DND-41 (cell line): ENCODE results near the gene HIVEP2.
A peak's percentile ranks its signal among the peaks of the same experiment; 100 is the strongest.

Experiments used
- ATAC-seq: fragments of 200-7000 bp; cut with Tn5 transposase; 3 replicates; pipeline ENCODE4 v1.9.1; 2021; ENCODE audit warnings: low read depth; ENCODE audit not compliant: insufficient read depth
- DNase-seq: peaks from one replicate; pipeline ENCODE4 v3.0.0-alpha.2; 2020
- H2AFZ ChIP-seq: 2 replicates; pipeline ENCODE4 v1.6.0; 2012; ENCODE audit warnings: low read depth, low read length
- H3K27ac ChIP-seq: 2 replicates; pipeline ENCODE4 v1.5.1; 2012; ENCODE audit warnings: low read length, inconsistent platforms
- H3K27me3 ChIP-seq: fragments of 200-600 bp; sonication (generic); 2 replicates; pipeline ENCODE4 v1.6.0; 2012; ENCODE audit warnings: low read length, mild to moderate bottlenecking, inconsistent platforms; ENCODE audit not compliant: insufficient read depth, poor library complexity
- H3K36me3 ChIP-seq: 2 replicates; pipeline ENCODE4 v1.5.1; 2012; ENCODE audit warnings: low read length, inconsistent platforms; ENCODE audit not compliant: insufficient read depth
- H3K4me1 ChIP-seq: 2 replicates; pipeline ENCODE4 v1.5.1; 2012; ENCODE audit warnings: mild to moderate bottlenecking, low read length; ENCODE audit not compliant: insufficient read depth
- H3K4me2 ChIP-seq: 2 replicates; pipeline ENCODE4 v1.6.0; 2012; ENCODE audit warnings: mild to moderate bottlenecking, moderate library complexity, low read length, inconsistent platforms; ENCODE audit not compliant: insufficient read depth
- H3K4me3 ChIP-seq, 2 experiments: fragments of 200-600 bp in 1 of 2; shearing (Covaris generic) in 1 of 2; 2 replicates each; pipeline ENCODE4 v1.5.1; 2012 to 2016; ENCODE audit warnings: inconsistent platforms in 2 of 2, low read length in 2 of 2, mild to moderate bottlenecking in 2 of 2, low read depth in 1 of 2, moderate library complexity in 1 of 2
- H3K79me2 ChIP-seq: 2 replicates; pipeline ENCODE4 v1.6.0; 2012; ENCODE audit warnings: low read length, inconsistent platforms; ENCODE audit not compliant: insufficient read depth
- H3K9ac ChIP-seq: 2 replicates; pipeline ENCODE4 v1.6.0; 2012; ENCODE audit warnings: low read depth, mild to moderate bottlenecking, inconsistent platforms, low read length, moderate library complexity
- H3K9me3 ChIP-seq: 2 replicates; pipeline ENCODE4 v1.5.1; 2012; ENCODE audit warnings: low read length, moderate library complexity, mild to moderate bottlenecking, inconsistent platforms; ENCODE audit not compliant: insufficient read depth, severe bottlenecking
- H4K20me1 ChIP-seq: 2 replicates; pipeline ENCODE4 v1.6.0; 2012; ENCODE audit warnings: low read length; ENCODE audit not compliant: insufficient read depth
- EZH2 ChIP-seq: IDR thresholded peaks from 3 replicates; pipeline ENCODE4 v1.6.1; 2012; ENCODE audit warnings: borderline replicate concordance, low read depth, mild to moderate bottlenecking, moderate library complexity, low read length, inconsistent platforms; ENCODE audit not compliant: severe bottlenecking
- TF ChIP-seq, protein P1 (sequence below): IDR thresholded peaks from 2 replicates; pipeline ENCODE4 v1.5.1; 2012; ENCODE audit warnings: borderline replicate concordance, low read length, moderate library complexity, mild to moderate bottlenecking; ENCODE audit not compliant: poor library complexity, severe bottlenecking; ENCODE audit errors: extremely low read depth

Gene HIVEP2

GRCh38 chr6:142725024-142725770 lies 219.8 kb downstream of the HIVEP2 start:
- Histone ChIP-seq H3K9ac (no peak overlapping the region), H3K36me3 (no peaks in the 10 kb centered on the region), H3K27me3 (no peaks in the 10 kb centered on the region), H2AFZ (no peak overlapping the region), H4K20me1 (no peaks in the 10 kb centered on the region), H3K4me3 (no peak overlapping the region), H3K9me3 (no peaks in the 10 kb centered on the region), H3K4me2 (no peak overlapping the region), H3K79me2 (no peaks in the 10 kb centered on the region), H3K27ac (no peak overlapping the region), H3K4me1 (no peaks in the 10 kb centered on the region)
- DNase-seq (no peak), ATAC-seq (peak; percentile 64)
- TF ChIP-seq, protein P1, sequence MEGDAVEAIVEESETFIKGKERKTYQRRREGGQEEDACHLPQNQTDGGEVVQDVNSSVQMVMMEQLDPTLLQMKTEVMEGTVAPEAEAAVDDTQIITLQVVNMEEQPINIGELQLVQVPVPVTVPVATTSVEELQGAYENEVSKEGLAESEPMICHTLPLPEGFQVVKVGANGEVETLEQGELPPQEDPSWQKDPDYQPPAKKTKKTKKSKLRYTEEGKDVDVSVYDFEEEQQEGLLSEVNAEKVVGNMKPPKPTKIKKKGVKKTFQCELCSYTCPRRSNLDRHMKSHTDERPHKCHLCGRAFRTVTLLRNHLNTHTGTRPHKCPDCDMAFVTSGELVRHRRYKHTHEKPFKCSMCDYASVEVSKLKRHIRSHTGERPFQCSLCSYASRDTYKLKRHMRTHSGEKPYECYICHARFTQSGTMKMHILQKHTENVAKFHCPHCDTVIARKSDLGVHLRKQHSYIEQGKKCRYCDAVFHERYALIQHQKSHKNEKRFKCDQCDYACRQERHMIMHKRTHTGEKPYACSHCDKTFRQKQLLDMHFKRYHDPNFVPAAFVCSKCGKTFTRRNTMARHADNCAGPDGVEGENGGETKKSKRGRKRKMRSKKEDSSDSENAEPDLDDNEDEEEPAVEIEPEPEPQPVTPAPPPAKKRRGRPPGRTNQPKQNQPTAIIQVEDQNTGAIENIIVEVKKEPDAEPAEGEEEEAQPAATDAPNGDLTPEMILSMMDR: no peak
- no peak for TF ChIP-seq EZH2

GRCh38 chr6:142722841-142723240 lies 222.1 kb downstream of the HIVEP2 start:
- ATAC-seq (no peak), DNase-seq (no peak)
- no peak overlapping the region for H2AFZ ChIP-seq
- H3K4me3 ChIP-seq: no peak overlapping the region
- H3K4me1 ChIP-seq: no peaks in the 10 kb centered on the region
- H3K9me3 ChIP-seq: no peaks in the 10 kb centered on the region
- no peaks in the 10 kb centered on the region for H4K20me1 ChIP-seq
- H3K36me3 ChIP-seq: no peaks in the 10 kb centered on the region
- H3K27me3 ChIP-seq: no peaks in the 10 kb centered on the region
- H3K9ac ChIP-seq: no peak overlapping the region
- no peak overlapping the region for H3K4me2 ChIP-seq
- H3K79me2 ChIP-seq: no peaks in the 10 kb centered on the region
- no peak overlapping the region for H3K27ac ChIP-seq
- TF ChIP-seq EZH2: no peak
- TF ChIP-seq, protein P1: no peak

DNA sequence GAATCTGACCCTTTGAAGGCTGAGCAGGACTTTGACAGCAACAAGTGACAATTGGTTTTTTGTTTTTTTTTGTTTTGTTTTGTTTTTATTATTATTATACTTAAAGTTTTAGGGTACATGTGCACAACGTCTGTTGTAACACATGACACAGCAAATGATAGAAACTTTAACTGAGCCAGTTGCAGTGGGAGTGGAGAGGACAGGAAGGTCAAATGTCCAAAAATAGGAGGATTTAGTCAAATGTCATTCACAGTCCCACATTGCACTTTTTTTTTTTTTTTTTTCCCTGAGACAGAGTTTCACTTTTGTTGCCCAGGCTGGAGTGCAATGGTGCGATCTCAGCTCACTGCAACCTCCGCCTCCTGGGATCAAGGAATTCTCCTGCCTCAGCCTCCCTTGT lies 223.0 kb downstream of the HIVEP2 start:
- Histone ChIP-seq H2AFZ (no peak overlapping the region), H3K79me2 (no peaks in the 10 kb centered on the region), H3K4me2 (no peak overlapping the region), H3K27me3 (no peaks in the 10 kb centered on the region), H4K20me1 (no peaks in the 10 kb centered on the region), H3K4me1 (no peaks in the 10 kb centered on the region), H3K4me3 (no peak overlapping the region), H3K27ac (no peak overlapping the region), H3K9me3 (no peaks in the 10 kb centered on the region), H3K36me3 (no peaks in the 10 kb centered on the region), H3K9ac (no peak overlapping the region)
- ATAC-seq (no peak), DNase-seq (no peak)
- TF ChIP-seq, protein P1: no peak
